ENCODE data around the gene RMDN2. TPM values are rescaled to one million over a fixed set of nuclear protein-coding genes. Genes with fewer than 3 reads are reported as not detected.

RMDN2 gene
- total and polyA plus RNA-seq, 9 of the 15 experiments (the other 6 are each of a cell fraction or from before 2014, with no cell fraction given): 1.5 to 4.3 (median 2.3) TPM

DNA sequence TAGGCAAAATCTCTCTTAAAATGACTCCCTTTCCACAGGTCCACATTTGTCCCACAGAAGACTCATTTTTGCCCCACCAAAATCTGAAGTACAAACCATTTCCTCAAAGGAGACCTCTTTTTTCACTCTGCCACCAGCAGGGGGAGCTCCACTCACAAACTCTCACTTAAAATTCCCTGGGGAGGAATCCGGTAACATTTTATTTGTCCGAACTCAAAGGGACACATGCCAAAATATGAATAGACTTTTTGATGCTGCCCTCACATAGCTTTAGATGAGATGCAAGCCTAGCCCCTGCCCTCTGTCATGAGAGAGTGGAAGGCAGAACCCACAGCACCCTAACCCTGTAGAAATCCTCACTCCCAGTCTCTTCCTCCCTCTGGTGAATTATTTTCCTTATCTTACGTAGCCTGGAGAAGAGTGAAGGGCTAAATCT lies 57.1 kb downstream of the RMDN2 start (continued):
- TF ChIP-seq NKRF (IDR thresholded peaks at IDR 0.05; ENCODE audit: borderline replicate concordance) (no peak), FOXK1 (CRISPR knock-in tag; IDR thresholded peaks at IDR 0.05; ENCODE audit: borderline replicate concordance) (no peak), IRF2 (CRISPR knock-in tag; IDR thresholded peaks at IDR 0.05) (no peak), U2AF1 (optimal IDR thresholded peaks at IDR 0.05; ENCODE audit: low read depth, low read length) (no peak), NFIC (IDR thresholded peaks at IDR 0.05) (no peak), ILF3 (IDR thresholded peaks at IDR 0.05; ENCODE audit: borderline replicate concordance) (no peak), PHB (CRISPR knock-in tag; IDR thresholded peaks at IDR 0.05) (no peak), HNRNPH1 (optimal IDR thresholded peaks at IDR 0.05; ENCODE audit: low read depth, low read length) (no peak), TAF7 (tag; IDR thresholded peaks at IDR 0.05) (no peak), FOXJ3 (CRISPR knock-in tag; IDR thresholded peaks at IDR 0.05) (no peak), HDAC1 (IDR thresholded peaks at IDR 0.05) (no peak), NRF1 (conservative IDR thresholded peaks at IDR 0.05 in 1 of 2, IDR thresholded peaks at IDR 0.05 in 1 of 2) (no peak), DIDO1 (tag; IDR thresholded peaks at IDR 0.05; ENCODE audit: low read depth) (no peak)
- TF ChIP-seq, protein P1, sequence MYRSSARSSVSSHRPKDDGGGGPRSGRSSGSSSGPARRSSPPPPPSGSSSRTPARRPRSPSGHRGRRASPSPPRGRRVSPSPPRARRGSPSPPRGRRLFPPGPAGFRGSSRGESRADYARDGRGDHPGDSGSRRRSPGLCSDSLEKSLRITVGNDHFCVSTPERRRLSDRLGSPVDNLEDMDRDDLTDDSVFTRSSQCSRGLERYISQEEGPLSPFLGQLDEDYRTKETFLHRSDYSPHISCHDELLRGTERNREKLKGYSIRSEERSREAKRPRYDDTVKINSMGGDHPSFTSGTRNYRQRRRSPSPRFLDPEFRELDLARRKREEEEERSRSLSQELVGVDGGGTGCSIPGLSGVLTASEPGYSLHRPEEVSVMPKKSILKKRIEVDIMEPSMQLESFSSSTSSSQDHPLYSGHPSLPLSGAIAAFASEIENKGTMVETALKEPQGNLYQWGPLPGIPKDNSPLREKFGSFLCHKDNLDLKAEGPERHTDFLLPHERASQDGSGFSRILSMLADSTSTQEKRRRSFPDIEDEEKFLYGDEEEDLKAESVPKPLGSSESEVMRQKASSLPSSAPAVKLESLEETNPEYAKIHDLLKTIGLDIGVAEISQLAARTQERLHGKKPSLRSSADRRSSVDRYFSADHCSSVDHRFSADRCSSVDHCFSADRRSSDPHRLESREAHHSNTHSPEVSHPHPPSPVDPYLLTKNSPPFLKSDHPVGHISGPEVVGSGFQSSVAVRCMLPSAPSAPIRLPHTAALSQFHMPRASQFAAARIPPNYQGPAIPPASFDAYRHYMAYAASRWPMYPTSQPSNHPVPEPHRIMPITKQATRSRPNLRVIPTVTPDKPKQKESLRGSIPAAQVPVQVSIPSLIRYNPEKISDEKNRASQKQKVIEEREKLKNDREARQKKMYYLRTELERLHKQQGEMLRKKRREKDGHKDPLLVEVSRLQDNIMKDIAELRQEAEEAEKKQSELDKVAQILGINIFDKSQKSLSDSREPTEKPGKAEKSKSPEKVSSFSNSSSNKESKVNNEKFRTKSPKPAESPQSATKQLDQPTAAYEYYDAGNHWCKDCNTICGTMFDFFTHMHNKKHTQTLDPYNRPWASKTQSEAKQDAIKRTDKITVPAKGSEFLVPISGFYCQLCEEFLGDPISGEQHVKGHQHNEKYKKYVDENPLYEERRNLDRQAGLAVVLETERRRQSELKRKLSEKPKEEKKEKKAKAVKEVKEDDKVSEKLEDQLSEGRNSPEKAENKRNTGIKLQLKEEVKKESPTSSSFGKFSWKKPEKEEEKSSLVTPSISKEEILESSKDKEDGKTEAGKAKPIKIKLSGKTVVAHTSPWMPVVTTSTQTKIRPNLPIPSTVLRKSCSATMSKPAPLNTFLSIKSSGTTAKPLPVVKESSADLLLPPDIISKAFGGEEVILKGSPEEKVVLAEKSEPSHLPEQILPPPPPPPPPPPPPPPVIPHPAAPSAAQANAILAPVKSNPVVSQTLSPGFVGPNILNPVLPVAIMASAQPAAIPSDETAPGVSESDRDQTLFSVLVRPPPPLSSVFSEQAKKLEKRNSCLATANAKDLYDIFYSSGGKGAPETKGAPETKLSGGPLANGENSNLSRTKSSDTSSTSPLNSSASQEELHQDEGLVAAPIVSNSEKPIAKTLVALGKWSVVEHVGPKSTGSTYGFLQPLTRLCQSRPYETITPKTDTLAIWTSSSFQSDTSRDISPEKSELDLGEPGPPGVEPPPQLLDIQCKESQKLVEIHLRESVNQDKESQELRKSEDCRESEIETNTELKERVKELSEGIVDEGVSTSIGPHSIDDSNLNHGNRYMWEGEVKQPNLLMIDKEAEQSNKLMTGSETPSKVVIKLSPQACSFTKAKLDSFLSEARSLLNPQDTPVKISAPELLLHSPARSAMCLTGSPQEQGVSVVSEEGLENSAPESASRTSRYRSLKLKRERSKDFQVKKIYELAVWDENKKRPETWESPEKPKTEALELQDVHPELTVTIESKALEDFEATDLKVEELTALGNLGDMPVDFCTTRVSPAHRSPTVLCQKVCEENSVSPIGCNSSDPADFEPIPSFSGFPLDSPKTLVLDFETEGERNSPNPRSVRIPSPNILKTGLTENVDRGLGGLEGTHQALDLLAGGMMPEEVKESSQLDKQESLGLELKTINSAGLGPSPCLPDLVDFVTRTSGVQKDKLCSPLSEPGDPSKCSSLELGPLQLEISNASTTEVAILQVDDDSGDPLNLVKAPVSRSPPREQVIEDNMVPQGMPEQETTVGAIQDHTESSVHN (IDR thresholded peaks at IDR 0.05; ENCODE audit: borderline replicate concordance in 1 of 2, low read depth in 1 of 2): no peak
- TF ChIP-seq, protein P2, sequence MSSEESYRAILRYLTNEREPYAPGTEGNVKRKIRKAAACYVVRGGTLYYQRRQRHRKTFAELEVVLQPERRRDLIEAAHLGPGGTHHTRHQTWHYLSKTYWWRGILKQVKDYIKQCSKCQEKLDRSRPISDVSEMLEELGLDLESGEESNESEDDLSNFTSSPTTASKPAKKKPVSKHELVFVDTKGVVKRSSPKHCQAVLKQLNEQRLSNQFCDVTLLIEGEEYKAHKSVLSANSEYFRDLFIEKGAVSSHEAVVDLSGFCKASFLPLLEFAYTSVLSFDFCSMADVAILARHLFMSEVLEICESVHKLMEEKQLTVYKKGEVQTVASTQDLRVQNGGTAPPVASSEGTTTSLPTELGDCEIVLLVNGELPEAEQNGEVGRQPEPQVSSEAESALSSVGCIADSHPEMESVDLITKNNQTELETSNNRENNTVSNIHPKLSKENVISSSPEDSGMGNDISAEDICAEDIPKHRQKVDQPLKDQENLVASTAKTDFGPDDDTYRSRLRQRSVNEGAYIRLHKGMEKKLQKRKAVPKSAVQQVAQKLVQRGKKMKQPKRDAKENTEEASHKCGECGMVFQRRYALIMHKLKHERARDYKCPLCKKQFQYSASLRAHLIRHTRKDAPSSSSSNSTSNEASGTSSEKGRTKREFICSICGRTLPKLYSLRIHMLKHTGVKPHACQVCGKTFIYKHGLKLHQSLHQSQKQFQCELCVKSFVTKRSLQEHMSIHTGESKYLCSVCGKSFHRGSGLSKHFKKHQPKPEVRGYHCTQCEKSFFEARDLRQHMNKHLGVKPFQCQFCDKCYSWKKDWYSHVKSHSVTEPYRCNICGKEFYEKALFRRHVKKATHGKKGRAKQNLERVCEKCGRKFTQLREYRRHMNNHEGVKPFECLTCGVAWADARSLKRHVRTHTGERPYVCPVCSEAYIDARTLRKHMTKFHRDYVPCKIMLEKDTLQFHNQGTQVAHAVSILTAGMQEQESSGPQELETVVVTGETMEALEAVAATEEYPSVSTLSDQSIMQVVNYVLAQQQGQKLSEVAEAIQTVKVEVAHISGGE (CRISPR knock-in tag; IDR thresholded peaks at IDR 0.05): no peak

Measured in K562 (cell line).